Measurements from ENCODE around the gene ANXA10. TPM values are rescaled to one million over a fixed set of nuclear protein-coding genes. Genes with fewer than 3 reads are reported as not detected.

ANXA10 gene, protein sequence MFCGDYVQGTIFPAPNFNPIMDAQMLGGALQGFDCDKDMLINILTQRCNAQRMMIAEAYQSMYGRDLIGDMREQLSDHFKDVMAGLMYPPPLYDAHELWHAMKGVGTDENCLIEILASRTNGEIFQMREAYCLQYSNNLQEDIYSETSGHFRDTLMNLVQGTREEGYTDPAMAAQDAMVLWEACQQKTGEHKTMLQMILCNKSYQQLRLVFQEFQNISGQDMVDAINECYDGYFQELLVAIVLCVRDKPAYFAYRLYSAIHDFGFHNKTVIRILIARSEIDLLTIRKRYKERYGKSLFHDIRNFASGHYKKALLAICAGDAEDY
- not detected for total RNA-seq

DNA sequence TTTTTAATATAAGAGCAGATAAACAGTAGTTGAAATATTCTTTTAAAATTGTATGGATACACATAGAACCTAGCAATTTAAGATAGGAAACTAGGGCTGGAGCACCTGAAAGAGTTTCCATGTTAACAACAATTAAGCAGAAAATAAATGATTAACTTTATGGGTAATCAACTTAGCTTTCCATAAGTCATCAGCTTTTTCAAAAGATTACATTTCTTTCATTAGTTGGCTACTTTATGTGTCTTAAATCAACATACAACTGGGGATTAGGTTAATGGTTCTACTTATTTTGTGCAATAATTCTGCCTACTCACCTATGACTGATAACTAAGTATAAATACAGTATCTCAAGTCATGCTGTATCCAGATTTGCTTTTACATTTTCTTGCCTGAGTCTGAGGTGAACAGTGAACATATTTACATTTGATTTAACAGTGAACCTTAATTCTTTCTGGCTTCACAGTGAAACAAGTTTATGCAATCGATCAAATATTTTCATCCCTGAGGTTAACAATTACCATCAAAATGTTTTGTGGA is at the start of gene ANXA10:
ANXA10 (plus strand) TSS at position 362 of the 537 bp plus-strand sequence; CDS start at position 526, 164 bp downstream.
- H3K36me3 Mint-ChIP-seq: peaks cover 8% of the 10 kb centered on the region
- DNase-seq (ENCODE audit: low spot score): no peak
- no peaks in the 10 kb centered on the region for H3K4me1 Mint-ChIP-seq (ENCODE audit: low read depth in 2 of 2)
- no peak within 1 kb of the TSS for H3K27ac Mint-ChIP-seq
- peaks cover 15% of the 10 kb centered on the region for H3K9me3 Mint-ChIP-seq
- H3K4me3 Mint-ChIP-seq: no peak within 1 kb of the TSS
- no peak for ATAC-seq
- no peaks in the 10 kb centered on the region for H3K27me3 Mint-ChIP-seq

DNA sequence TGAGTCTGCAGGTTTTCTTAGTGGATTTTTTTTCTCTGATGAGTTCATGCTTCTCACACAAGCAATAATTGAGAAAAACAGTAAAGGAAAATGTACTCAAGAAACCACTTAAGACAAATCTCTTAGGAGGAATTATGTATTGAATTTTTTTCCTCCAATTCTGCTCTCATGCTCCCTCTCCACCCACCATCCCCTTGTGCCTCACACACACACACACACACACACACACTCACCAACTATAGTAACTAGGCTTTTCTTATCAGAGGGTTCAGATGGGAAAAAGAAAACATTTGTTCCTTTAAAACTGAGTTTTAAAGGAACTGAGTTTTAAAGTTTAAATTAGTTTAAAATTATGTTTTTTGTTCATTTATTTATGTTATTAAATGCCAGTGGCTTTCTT is 47.0 kb upstream of the ANXA10 start:
- H3K27me3 Mint-ChIP-seq: no peaks in the 10 kb centered on the region
- H3K36me3 Mint-ChIP-seq: peaks cover 4% of the 10 kb centered on the region
- no peak overlapping the region for H3K4me3 Mint-ChIP-seq
- peaks cover 3% of the 10 kb centered on the region for H3K9me3 Mint-ChIP-seq
- ATAC-seq (no peak), DNase-seq (ENCODE audit: low spot score) (no peak)
- H3K27ac Mint-ChIP-seq: no peak overlapping the region
- H3K4me1 Mint-ChIP-seq (ENCODE audit: low read depth in 2 of 2): no peaks in the 10 kb centered on the region

DNA sequence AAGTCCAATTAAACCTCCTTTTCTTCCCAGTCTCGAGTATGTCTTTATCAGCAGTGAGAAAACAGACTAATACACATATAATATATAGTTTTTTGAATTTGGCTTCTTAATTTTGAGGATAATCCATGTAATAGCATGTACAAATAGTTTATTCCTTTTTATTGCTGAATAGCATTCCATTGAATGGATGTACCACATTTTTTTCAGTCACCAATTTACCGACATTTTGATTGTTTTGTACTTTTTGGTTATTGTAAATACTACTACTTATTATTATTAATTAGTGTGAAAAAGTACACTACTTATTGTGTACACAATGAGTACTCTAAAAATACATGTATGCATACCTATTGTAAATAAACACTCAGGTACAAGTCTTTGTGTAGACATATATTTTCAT is 42.3 kb upstream of the ANXA10 start:
- no peak for ATAC-seq
- Mint-ChIP-seq H3K4me3 (no peak overlapping the region), H3K27me3 (no peaks in the 10 kb centered on the region), H3K4me1 (ENCODE audit: low read depth in 2 of 2) (no peaks in the 10 kb centered on the region), H3K9me3 (peaks cover 6% of the 10 kb centered on the region), H3K27ac (no peak overlapping the region), H3K36me3 (peaks cover 4% of the 10 kb centered on the region)
- DNase-seq (ENCODE audit: low spot score): no peak

DNA sequence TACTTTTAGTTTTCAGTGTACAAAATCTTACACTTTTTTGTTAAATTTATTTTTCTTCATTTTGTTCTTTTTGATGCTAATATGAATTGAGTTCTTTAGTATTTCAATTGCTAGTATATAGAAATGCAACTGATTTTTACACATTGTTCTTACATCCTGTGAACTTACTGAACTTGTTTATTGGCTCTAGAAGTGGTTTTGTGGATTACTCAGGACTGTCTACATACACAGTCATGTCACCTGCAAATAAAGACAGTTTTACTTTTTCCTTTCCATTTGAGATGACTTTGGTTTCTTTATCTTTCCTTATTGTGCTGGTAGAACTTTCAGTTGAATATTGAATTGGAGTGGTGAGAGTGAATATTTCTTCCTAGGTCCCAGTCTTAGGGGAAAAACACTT is 40.8 kb upstream of the ANXA10 start:
- H3K4me3 Mint-ChIP-seq: no peak overlapping the region
- H3K4me1 Mint-ChIP-seq (ENCODE audit: low read depth in 2 of 2): no peaks in the 10 kb centered on the region
- ATAC-seq: no peak
- H3K36me3 Mint-ChIP-seq: peaks cover 4% of the 10 kb centered on the region
- H3K27ac Mint-ChIP-seq: no peak overlapping the region
- H3K27me3 Mint-ChIP-seq: no peaks in the 10 kb centered on the region
- no peak for DNase-seq (ENCODE audit: low spot score)
- H3K9me3 Mint-ChIP-seq: peaks cover 6% of the 10 kb centered on the region

DNA sequence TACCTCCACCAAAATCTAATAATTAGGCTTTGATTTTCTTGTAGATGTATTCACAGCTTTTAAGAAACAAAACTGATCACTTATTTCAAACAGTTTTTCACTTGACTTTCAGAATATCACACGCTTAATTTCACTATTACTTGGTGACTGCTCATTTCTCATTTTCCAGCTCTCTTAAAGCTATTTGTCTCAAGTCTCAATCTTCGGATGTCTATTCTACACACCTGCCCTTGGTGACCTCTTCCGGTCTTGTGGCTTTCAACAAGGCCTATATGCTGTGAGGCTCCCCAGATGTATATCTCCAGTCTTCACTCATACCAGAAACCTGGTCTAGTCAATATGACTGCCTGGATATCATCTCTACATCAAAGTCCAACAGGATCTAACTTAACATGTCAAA is 34.9 kb upstream of the ANXA10 start:
- Mint-ChIP-seq H3K4me3 (no peak overlapping the region), H3K9me3 (peaks cover 12% of the 10 kb centered on the region), H3K27ac (no peak overlapping the region), H3K36me3 (no peaks in the 10 kb centered on the region), H3K4me1 (ENCODE audit: low read depth in 2 of 2) (no peaks in the 10 kb centered on the region), H3K27me3 (no peaks in the 10 kb centered on the region)
- ATAC-seq (no peak), DNase-seq (ENCODE audit: low spot score) (no peak)

DNA sequence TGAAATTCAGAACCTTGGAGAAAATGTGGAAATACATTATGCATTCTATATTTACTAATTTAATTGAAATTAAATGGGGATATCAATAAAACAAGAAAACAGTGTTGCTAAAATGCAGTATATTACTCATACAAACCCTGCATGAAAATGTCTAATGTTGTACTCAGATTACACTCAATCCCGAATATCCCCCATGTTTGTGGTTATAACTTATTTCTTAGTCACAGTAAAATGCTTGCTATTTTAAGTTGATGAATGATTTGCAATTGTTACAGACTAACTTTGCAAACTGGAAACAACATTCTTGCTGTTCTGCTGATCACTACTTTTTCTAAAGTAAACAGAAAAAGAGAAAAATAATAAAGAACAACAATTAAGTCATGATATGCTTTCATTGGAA is 33.1 kb upstream of the ANXA10 start:
- Mint-ChIP-seq H3K27me3 (no peaks in the 10 kb centered on the region), H3K4me1 (ENCODE audit: low read depth in 2 of 2) (no peaks in the 10 kb centered on the region), H3K36me3 (no peaks in the 10 kb centered on the region), H3K9me3 (peaks cover 10% of the 10 kb centered on the region), H3K27ac (no peak overlapping the region), H3K4me3 (no peak overlapping the region)
- DNase-seq (ENCODE audit: low spot score) (no peak), ATAC-seq (no peak)

DNA sequence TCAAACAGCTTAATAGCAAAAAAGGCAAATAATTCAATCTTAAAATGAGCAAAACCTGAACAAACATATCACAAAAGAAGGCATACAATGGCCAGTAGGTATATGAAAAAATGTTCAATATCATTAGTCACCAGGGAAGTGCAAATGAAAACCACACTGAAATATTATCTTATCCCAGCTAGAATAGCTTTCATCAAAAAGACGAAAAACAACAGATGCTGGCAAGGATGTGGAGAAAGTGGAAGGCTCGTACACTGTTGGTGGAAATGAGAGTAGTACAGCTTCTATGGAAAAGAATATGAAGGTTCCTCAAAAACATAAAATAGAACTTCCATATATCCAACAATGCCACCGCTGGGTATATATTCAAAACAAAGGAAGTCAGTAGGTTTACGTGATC is 29.3 kb upstream of the ANXA10 start:
- H3K36me3 Mint-ChIP-seq: peaks cover 5% of the 10 kb centered on the region
- no peaks in the 10 kb centered on the region for H3K27me3 Mint-ChIP-seq
- ATAC-seq: no peak

DNA sequence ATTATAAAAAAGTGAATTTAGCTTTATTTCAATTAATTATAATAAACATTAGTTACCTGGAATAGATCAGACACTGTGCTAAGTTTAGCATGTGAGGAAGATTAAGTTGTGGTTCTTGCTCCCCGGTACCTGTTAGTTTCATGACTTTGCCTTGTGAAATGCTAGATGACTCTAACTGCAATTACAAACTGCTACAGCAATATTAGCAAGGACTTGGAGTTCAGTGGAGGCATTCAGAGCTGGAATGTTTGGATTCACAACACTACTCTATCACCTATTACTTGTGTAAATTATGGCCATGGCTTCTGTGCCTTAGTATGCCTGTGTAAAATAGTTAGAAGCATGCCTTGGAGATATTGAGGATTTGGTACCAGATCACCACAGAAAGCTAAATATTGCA is 21.4 kb upstream of the ANXA10 start:
- H3K4me3 Mint-ChIP-seq: no peak overlapping the region
- H3K4me1 Mint-ChIP-seq (ENCODE audit: low read depth in 2 of 2): no peaks in the 10 kb centered on the region
- peaks cover 5% of the 10 kb centered on the region for H3K36me3 Mint-ChIP-seq
- no peaks in the 10 kb centered on the region for H3K27me3 Mint-ChIP-seq
- H3K9me3 Mint-ChIP-seq: peaks cover 10% of the 10 kb centered on the region
- H3K27ac Mint-ChIP-seq: no peak overlapping the region
- no peak for ATAC-seq
- DNase-seq (ENCODE audit: low spot score): no peak

More for the DNA sequence above, 29.3 kb upstream of the ANXA10 start:
- Mint-ChIP-seq H3K27ac (no peak overlapping the region), H3K4me1 (ENCODE audit: low read depth in 2 of 2) (no peaks in the 10 kb centered on the region), H3K9me3 (peaks cover 8% of the 10 kb centered on the region), H3K4me3 (no peak overlapping the region)
- DNase-seq (ENCODE audit: low spot score): no peak

DNA sequence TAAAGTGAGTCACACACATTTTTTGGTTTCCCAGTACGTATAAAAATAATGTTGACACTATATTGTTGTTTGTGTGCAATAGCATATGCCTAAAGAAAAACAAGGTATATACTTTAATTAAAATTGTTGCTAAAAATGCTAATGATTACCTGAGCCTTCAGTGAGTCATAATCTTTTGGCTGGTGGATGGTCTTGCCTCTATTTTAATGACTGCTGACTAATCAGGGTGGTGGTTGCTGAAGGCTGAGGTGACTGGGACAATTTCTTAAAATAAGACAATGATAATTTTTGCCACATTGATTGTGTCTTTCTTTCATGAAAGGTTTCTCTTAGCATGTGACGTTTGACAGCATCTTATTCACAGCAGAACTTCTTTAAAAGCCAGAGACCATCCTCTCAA is 21.0 kb upstream of the ANXA10 start:
- Mint-ChIP-seq H3K4me1 (ENCODE audit: low read depth in 2 of 2) (no peaks in the 10 kb centered on the region), H3K27ac (no peak overlapping the region), H3K27me3 (no peaks in the 10 kb centered on the region), H3K9me3 (peaks cover 10% of the 10 kb centered on the region), H3K4me3 (no peak overlapping the region), H3K36me3 (peaks cover 5% of the 10 kb centered on the region)
- ATAC-seq (no peak), DNase-seq (ENCODE audit: low spot score) (no peak)

DNA sequence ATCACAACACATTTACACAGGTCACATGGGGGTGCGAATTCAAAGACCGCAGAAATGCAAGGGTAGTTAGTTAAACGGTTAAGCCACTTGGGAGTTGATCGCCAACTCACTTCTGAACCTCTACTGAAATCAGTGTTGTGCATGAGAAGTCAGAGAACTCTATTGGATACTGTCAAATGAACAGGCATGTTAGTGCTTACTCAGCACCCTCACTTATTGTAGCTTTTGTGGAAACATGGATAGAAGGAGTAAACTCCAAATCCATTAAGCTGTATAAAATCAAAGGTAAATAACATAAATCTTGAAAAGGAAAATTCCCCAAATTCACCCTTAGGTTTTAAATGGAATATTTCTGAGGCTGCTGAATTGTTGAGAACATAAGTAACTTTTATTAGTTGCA is 17.5 kb upstream of the ANXA10 start:
- no peaks in the 10 kb centered on the region for H3K9me3 Mint-ChIP-seq
- H3K4me3 Mint-ChIP-seq: no peak overlapping the region
- H3K4me1 Mint-ChIP-seq (ENCODE audit: low read depth in 2 of 2): no peaks in the 10 kb centered on the region
- ATAC-seq (no peak), DNase-seq (ENCODE audit: low spot score) (no peak)
- no peaks in the 10 kb centered on the region for H3K36me3 Mint-ChIP-seq
- no peaks in the 10 kb centered on the region for H3K27me3 Mint-ChIP-seq
- H3K27ac Mint-ChIP-seq: no peak overlapping the region

DNA sequence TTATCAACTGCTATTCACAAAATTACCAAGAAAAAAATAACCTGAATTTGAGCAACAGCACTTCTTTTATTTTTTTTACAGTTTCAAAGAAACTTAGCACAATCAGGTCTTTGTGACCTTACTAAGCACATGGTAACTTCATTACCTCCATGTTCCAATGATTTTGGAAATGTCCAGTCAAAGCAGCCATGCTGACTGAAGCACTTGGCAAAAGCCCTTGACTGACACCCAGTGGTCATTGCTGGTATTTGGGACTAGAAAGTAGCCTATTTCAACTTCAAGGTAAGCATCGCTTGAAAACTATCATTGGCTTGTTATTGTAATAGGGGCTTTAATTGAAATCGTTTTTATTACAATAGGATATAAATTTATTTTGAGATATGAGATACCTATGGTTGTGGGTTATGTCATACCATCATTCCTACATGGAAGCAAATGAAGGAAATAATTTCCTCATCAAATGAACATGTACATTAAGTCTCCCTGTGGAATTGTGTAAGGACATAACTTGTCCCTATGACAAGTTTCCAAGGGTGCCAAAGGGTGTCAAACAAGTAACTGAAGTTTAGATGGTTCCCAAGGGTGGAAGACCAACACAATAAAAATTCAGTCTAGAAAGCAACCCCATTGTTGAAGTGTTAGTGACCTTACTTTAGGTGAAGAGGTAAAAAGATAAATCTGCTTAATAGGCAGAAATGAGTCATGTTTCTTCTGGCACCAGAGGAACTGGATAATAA is 15.2 kb upstream of the ANXA10 start:
- no peak overlapping the region for H3K4me3 Mint-ChIP-seq
- no peaks in the 10 kb centered on the region for H3K27me3 Mint-ChIP-seq
- no peak for DNase-seq (ENCODE audit: low spot score)
- no peak overlapping the region for H3K27ac Mint-ChIP-seq
- H3K36me3 Mint-ChIP-seq: no peaks in the 10 kb centered on the region
- no peaks in the 10 kb centered on the region for H3K9me3 Mint-ChIP-seq
- no peak for ATAC-seq
- H3K4me1 Mint-ChIP-seq (ENCODE audit: low read depth in 2 of 2): no peaks in the 10 kb centered on the region

DNA sequence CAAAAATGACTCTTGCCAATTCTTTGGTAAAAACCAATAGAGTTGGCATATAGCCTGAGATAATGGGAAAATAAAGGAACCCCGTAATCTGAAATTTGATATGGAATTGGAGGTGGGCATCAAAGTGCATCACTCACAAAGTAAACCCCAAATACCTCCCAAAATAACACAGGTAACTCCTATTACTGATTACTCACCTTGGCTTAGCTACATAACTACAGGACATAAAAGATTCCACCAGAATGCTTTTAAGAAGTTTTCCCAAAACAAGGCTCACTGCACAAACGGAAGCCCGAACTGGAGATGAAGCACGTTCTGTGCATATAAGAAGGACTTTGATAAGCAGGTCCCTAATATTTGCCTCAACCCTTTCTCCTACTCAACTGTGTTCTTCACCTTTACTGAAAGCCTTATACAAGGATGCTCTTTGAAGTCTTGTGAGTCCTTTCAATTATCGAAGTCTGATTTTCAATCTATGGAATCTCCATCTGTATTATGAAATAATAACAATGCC is 14.6 kb upstream of the ANXA10 start:
- H3K27me3 Mint-ChIP-seq: no peaks in the 10 kb centered on the region
- H3K4me1 Mint-ChIP-seq (ENCODE audit: low read depth in 2 of 2): no peaks in the 10 kb centered on the region
- DNase-seq (ENCODE audit: low spot score) (no peak), ATAC-seq (no peak)
- no peaks in the 10 kb centered on the region for H3K36me3 Mint-ChIP-seq
- H3K4me3 Mint-ChIP-seq: no peak overlapping the region
- no peak overlapping the region for H3K27ac Mint-ChIP-seq
- H3K9me3 Mint-ChIP-seq: no peaks in the 10 kb centered on the region

DNA sequence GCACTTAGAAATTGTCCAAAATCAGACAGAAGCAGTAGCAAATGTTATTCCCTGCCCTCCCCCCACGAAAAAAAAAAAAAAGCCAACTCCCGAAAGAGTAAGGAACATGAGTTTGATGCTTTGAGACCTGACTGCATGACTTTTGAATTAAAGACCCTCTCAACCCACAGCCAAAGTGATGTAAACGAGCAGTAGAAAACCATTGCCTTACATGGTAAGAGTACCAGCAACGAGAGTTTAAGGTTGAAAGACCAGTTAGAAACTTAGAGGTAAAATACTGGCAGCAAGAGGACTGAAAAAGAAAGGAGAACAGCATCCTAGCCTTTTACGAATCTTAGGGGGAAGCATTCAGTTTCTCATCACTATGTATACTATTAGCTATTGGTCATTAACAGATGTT is 10.0 kb upstream of the ANXA10 start:
- no peaks in the 10 kb centered on the region for H3K4me1 Mint-ChIP-seq (ENCODE audit: low read depth in 2 of 2)
- no peak overlapping the region for H3K27ac Mint-ChIP-seq
- DNase-seq (ENCODE audit: low spot score): no peak
- H3K36me3 Mint-ChIP-seq: peaks cover 4% of the 10 kb centered on the region
- H3K4me3 Mint-ChIP-seq: no peak overlapping the region
- peaks cover 6% of the 10 kb centered on the region for H3K9me3 Mint-ChIP-seq
- no peak for ATAC-seq
- no peaks in the 10 kb centered on the region for H3K27me3 Mint-ChIP-seq

DNA sequence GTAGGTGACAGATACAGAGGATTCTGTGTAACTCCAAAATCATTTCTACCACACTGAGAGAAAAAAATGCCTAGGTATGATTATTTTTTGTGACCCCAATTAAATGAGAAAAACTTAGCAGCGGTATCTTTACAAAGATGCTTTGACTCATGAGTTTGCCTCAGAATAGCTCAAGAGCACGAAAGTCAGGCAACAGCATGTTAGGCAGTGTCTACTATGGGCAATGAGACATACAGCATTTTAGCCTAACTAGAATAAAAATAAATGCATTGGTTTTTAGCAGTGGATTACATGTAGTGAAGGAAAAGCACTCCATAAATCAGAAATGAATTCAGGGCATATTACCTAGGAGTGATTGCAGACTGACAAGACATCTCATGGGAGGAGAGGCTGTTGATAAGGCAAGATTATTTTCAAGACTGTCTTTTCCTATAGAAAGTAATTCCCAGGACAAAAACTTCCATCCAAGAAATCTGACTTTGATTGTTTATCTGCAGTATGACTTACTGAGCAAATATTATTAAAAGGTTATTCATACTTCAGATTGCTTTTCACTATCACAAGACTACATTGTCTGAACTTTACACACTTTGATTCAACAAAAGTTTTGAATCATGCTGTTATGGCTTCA is 3.6 kb downstream of the ANXA10 start:
- no peak overlapping the region for H3K27ac Mint-ChIP-seq
- ATAC-seq (no peak), DNase-seq (ENCODE audit: low spot score) (no peak)
- no peaks in the 10 kb centered on the region for H3K4me1 Mint-ChIP-seq (ENCODE audit: low read depth in 2 of 2)
- no peaks in the 10 kb centered on the region for H3K36me3 Mint-ChIP-seq
- no peak overlapping the region for H3K4me3 Mint-ChIP-seq
- peaks cover 3% of the 10 kb centered on the region for H3K9me3 Mint-ChIP-seq
- H3K27me3 Mint-ChIP-seq: no peaks in the 10 kb centered on the region
